Immature natural killer cell (primary cell): ENCODE data around the gene CEBPA. TPM values are rescaled to one million over a fixed set of nuclear protein-coding genes. Genes with fewer than 3 reads are reported as not detected.
"Not testable (repeated sequence)": the region's sequence is repeated elsewhere in the genome, so short reads cannot be mapped to it uniquely, and the experiment has no call there.

Experiments used
- DNase-seq, 3 donors: peaks; one replicate each; pipeline ENCODE4 v3.0.0; 2022; ENCODE audit warnings: mixed read lengths in 1 of 3
- H3K27ac Mint-ChIP-seq, 6 donors: one replicate each; pipeline ENCODE4 v1.8.0; 2020; ENCODE audit warnings: mixed read lengths in 6 of 6, mild to moderate bottlenecking in 5 of 6, inconsistent platforms in 4 of 6, moderate library complexity in 3 of 6
- H3K27me3 Mint-ChIP-seq, 3 donors: one replicate each; pipeline ENCODE4 v1.8.0; 2020 to 2021; ENCODE audit warnings: low read depth in 3 of 3, mild to moderate bottlenecking in 3 of 3, mixed read lengths in 3 of 3, moderate library complexity in 3 of 3, inconsistent platforms in 1 of 3
- H3K36me3 Mint-ChIP-seq, 3 donors: one replicate each; pipeline ENCODE4 v1.8.0; 2020; ENCODE audit warnings: mixed read lengths in 3 of 3, inconsistent platforms in 2 of 3, mild to moderate bottlenecking in 2 of 3
- H3K4me1 Mint-ChIP-seq, 2 donors: one replicate each; pipeline ENCODE4 v1.8.0; 2020; ENCODE audit warnings: inconsistent platforms in 2 of 2, mild to moderate bottlenecking in 2 of 2, mixed read lengths in 2 of 2, moderate library complexity in 1 of 2
- H3K4me3 Mint-ChIP-seq, 5 donors: one replicate each; pipeline ENCODE4 v1.8.0; 2020; ENCODE audit warnings: mild to moderate bottlenecking in 5 of 5, mixed read lengths in 5 of 5, inconsistent platforms in 3 of 5, moderate library complexity in 3 of 5
- H3K9me3 Mint-ChIP-seq, 6 donors: one replicate each; pipeline ENCODE4 v1.8.0; 2020; ENCODE audit warnings: mild to moderate bottlenecking in 6 of 6, mixed read lengths in 6 of 6, inconsistent platforms in 4 of 6, moderate library complexity in 3 of 6
- polyA plus RNA-seq, 3 donors: library from polyadenylated mRNA; unstranded; fragments of 300-500 nt; fragmentation: Illumina TruSeq; gene quantifications; one replicate each; pipeline ENCODE4 v1.2.3, GENCODE V29; 2021

CEBPA gene
- polyA plus RNA-seq, 3 donors from 2014 or later, result 2.7 to 5.3 (median 3.9) TPM

DNA sequence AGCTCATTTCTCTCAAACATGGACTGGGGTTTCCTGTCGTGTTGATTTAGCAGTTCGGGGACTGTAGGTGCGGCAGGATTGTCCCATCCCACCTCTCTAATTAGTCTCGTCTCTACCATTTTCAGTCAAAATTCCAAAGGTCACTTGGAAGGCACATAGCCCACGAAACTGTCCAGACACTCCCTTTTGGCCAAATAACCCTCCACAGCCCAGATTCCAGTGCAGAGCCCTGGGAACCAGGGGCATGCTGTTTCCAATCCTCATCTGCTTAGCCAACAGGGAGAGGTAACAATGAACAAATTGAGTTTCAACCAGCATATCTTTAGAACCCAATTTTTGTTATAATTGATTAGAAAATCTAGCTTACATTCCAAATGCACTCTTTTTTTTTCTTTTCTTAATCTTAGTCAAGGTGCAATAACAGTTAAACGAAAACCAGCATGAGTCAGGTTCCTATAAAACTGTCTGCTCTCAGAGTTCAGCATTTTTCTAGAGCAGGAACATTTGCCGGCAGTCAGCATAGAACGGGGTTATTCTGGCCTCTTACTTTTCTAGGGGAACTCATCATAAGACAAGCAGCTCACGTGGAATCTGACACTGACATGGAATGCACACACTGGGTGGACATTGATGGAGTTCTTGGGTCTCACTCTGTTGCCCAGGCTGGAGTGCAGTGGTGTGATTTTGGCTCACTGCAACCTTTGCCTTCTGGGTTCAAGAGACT lies 14.4 kb upstream of the CEBPA start:
- no peak for DNase-seq
- H3K36me3 Mint-ChIP-seq, result peaks cover 0 to 4% (median 0%) of the 10 kb centered on the region in 3 donors
- no peaks in the 10 kb centered on the region for H3K4me1 Mint-ChIP-seq
- H3K27ac Mint-ChIP-seq, result no peak overlapping the region
- no peak overlapping the region for H3K4me3 Mint-ChIP-seq
- peaks cover 0 to 2% (median 0%) of the 10 kb centered on the region in 6 donors for H3K9me3 Mint-ChIP-seq
- H3K27me3 Mint-ChIP-seq, result peaks cover 2 to 13% (median 4%) of the 10 kb centered on the region in 3 donors

GRCh38 chr19:33312808-33313207 lies 10.5 kb upstream of the CEBPA start:
- H3K36me3 Mint-ChIP-seq, result not testable (repeated sequence)

GRCh38 chr19:33312065-33312464 lies 9.7 kb upstream of the CEBPA start:
- Mint-ChIP-seq H3K27ac (no peak overlapping the region), H3K27me3 (peaks cover 4 to 17% (median 10%) of the 10 kb centered on the region in 3 donors), H3K9me3 (no peaks in the 10 kb centered on the region), H3K36me3 (no peaks in the 10 kb centered on the region), H3K4me1 (no peaks in the 10 kb centered on the region), H3K4me3 (no peak overlapping the region)
- DNase-seq, result no peak

More at GRCh38 chr19:33312808-33313207, 10.5 kb upstream of the CEBPA start:
- not testable (repeated sequence) for H3K27ac Mint-ChIP-seq, H3K4me3 Mint-ChIP-seq, DNase-seq, H3K9me3 Mint-ChIP-seq, H3K4me1 Mint-ChIP-seq
- peaks cover 4 to 17% (median 10%) of the 10 kb centered on the region in 3 donors for H3K27me3 Mint-ChIP-seq

DNA sequence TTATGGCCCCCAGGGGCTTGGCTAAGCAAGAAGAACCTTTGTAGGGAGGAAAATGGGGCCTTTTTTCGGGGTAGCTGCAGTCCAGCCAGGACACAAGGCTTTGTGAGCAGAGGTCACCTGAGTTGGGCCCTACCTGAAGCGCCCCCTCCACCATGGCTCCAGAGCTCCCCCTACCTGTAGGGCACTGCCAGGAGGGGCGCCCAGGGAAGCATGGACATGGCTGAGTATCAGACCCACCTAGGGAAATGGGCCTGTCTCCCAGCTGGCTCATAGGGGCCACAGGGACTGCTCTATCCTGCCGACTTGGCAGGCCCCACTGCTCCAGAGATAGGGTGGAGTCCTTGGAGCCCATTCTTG lies 9.0 kb upstream of the CEBPA start:
- H3K4me3 Mint-ChIP-seq, result no peak overlapping the region

GRCh38 chr19:33310606-33311325 lies 8.4 kb upstream of the CEBPA start:
- Mint-ChIP-seq H3K27me3 (peaks cover 2 to 15% (median 8%) of the 10 kb centered on the region in 3 donors), H3K4me3 (no peak overlapping the region), H3K4me1 (no peaks in the 10 kb centered on the region), H3K36me3 (no peaks in the 10 kb centered on the region), H3K27ac (no peak overlapping the region), H3K9me3 (no peaks in the 10 kb centered on the region)
- no peak for DNase-seq

More for the DNA sequence above, 9.0 kb upstream of the CEBPA start:
- no peak for DNase-seq
- no peaks in the 10 kb centered on the region for H3K4me1 Mint-ChIP-seq
- peaks cover 3 to 15% (median 8%) of the 10 kb centered on the region in 3 donors for H3K27me3 Mint-ChIP-seq
- no peaks in the 10 kb centered on the region for H3K9me3 Mint-ChIP-seq
- H3K36me3 Mint-ChIP-seq, result no peaks in the 10 kb centered on the region
- H3K27ac Mint-ChIP-seq, result no peak overlapping the region

DNA sequence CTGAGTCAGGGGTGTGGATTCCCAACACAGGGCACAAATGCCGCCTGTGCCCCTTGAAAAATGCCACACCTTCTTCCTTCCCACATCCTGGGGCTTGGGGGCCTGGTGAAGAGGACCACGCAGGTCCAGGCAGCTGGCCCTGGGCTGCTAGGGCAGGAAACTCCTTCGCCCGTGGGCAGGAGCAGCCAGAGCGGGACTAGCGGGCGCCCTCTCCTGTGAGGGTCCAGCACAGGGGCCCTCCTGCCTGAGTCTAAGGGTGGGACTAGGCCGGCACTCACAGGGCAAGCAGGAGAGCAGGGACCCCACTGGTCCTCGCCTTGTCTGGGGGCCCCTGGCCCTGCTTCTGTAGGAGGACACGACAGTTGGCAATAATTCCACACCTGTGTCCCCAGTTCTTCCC lies 7.5 kb upstream of the CEBPA start:
- H3K4me3 Mint-ChIP-seq, result no peak overlapping the region
- peaks cover 7 to 20% (median 8%) of the 10 kb centered on the region in 3 donors for H3K27me3 Mint-ChIP-seq
- no peaks in the 10 kb centered on the region for H3K4me1 Mint-ChIP-seq
- H3K27ac Mint-ChIP-seq, result no peak overlapping the region
- no peak for DNase-seq
- no peaks in the 10 kb centered on the region for H3K9me3 Mint-ChIP-seq
- no peaks in the 10 kb centered on the region for H3K36me3 Mint-ChIP-seq

DNA sequence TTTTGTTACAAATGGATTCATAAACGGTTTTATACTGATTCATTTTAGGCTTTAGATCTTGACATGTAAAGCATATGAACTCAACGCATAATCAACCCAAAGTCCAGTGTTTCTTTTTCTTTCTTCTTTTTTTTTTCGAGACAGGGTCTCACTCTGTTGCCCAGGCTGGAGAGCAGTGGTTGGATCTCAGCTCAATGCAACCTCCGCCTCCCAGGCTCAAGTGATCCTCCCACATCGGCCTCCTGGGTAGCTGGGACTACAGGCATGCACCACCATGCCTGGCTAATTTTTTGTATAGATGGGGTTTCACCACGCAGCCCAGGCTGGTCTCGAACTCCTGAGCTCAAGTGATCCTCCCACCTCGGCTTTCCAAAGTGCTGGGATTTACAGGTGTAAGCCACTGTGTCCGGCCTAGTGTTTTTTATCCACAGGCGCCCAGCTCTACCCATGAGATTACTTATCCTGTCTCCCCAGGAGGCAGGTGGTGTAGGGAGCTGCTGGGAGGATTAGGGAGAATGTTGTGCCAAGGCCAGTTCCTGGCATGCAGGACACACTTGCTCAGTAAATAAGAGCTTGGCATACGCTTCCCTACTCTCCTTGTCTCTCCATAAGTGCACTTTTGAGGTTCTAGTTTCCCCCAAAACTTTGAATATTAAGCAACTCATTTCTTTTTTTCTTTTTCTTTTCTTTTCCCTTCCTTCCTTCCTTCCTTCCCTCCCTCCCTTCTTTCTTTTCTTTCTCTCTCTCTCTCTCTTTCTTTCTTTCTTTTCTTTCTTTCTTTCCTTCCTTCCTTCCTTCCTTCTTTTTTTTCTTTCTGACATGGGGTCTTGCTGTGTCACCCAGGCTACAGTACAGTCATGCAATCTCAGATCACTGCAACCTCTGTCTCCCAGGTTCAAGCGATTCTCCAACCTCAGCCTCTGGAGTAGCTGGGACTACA lies 4.8 kb upstream of the CEBPA start:
- Mint-ChIP-seq H3K9me3 (no peaks in the 10 kb centered on the region), H3K27ac (no peak overlapping the region), H3K4me1 (peaks cover 0 to 2% of the 10 kb centered on the region in 2 donors), H3K36me3 (no peaks in the 10 kb centered on the region), H3K27me3 (peaks cover 6 to 13% (median 7%) of the 10 kb centered on the region in 3 donors), H3K4me3 (no peak overlapping the region)
- DNase-seq, result no peak

GRCh38 chr19:33306191-33306590 lies 3.9 kb upstream of the CEBPA start:
- Mint-ChIP-seq H3K27ac (no peak overlapping the region), H3K4me3 (no peak overlapping the region), H3K9me3 (no peaks in the 10 kb centered on the region), H3K4me1 (peaks cover 0 to 3% of the 10 kb centered on the region in 2 donors), H3K27me3 (peaks cover 6 to 11% (median 7%) of the 10 kb centered on the region in 3 donors), H3K36me3 (no peaks in the 10 kb centered on the region)
- no peak for DNase-seq

DNA sequence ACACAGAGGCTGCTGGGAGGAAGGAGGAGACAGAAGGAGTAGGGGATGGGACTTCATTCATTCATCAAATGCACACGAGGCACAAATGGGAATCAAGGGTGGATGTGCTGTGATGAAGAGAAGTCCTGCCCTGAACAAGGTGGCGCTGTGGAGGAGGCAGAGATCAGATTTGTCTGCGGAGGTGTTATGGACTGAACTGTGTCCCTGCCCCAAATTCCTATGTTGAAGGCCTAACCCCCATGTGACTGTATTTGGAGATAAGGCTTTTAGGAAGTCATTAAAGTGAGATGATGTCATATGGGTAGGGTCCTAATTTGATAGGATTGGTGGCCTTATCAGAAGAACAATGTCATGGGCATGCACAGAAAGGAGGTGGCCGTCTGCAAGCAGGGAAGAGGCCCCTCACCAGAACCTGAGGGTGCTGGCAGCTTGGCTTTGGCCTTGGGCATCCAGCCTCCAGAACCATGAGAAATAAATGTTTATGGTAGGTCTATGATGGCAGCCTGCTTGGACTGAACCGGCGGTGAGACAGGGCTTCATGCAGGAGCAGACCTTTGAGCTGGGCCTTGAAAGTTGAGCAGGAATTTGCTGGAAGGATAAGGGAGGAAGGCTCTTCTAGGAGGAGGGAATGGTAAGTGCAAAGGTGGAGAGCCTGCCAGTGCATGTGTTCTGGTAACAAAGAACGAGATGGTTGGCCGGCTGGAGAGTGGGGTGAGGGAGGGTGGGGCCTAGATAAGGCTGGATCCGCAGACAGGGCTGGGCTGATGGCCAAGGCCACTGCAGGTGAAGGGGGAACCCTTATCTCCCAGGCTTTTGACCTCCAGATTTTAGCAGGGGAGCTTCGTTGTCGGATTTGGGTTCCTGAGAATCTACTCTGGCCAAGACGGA lies 2.7 kb upstream of the CEBPA start:
- Mint-ChIP-seq H3K27me3 (peaks cover 1 to 7% (median 6%) of the 10 kb centered on the region in 3 donors), H3K4me1 (peaks cover 0 to 6% of the 10 kb centered on the region in 2 donors), H3K27ac (no peak overlapping the region), H3K4me3 (peak overlapping the region in 3 of 5 donors; percentile 5 to 48 (median 16)), H3K36me3 (no peaks in the 10 kb centered on the region), H3K9me3 (no peaks in the 10 kb centered on the region)
- no peak for DNase-seq

DNA sequence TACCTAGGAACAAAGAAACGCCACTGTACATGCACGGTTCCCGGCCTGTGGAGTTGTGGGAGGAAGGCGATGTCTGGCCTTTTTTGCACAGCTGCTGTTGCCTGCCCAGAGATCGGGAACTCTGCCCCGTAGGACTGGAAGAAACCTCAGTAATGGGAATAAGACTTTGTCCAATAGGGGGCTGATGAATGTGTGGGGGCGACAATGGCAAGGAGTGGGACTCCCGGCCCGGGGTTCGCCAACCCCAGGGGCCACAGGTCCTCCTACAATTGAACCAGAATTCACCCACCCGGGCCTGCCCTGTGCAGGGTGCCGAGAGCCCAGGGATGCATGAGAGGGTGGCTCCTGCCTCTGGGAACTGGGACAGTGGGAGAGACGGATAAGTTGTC lies 2.0 kb upstream of the CEBPA start:
- H3K4me3 Mint-ChIP-seq, result peak overlapping the region in 4 of 5 donors; percentile 51 to 76 (median 56)
- H3K9me3 Mint-ChIP-seq, result no peaks in the 10 kb centered on the region
- no peak for DNase-seq

DNA sequence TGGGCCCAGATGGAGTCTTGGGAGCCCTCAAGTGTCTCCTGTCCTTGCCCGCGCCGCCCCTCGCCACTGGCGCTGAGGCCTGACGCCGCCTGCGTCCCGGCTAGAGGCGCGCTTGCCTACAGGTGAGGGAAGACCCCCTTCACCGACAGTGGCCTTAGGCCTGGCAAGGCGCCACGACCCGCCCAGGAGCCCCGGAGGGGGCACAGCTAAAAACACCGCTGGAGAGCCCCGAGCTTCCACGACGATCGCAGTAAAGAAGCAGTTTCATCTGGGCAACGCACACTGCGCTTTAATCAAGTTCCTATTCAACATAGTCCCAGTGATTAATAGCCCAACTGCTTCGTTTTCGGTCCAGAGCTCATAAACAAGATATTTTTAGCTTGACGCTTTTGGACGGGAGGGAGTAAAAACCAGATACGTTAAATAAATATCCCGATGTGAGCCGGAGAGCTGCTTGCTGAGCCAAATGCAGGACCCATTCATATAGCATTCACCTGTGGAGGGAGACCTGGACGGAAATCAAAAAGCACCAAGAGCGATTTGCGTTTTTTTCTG lies 1.5 kb upstream of the CEBPA start:
- Mint-ChIP-seq H3K4me3 (peak overlapping the region; percentile 33 to 76 (median 53)), H3K36me3 (no peaks in the 10 kb centered on the region), H3K9me3 (no peaks in the 10 kb centered on the region), H3K27me3 (peaks cover 1 to 13% (median 6%) of the 10 kb centered on the region in 3 donors), H3K4me1 (peaks cover 0 to 6% of the 10 kb centered on the region in 2 donors), H3K27ac (no peak overlapping the region)
- DNase-seq, result no peak

More for the DNA sequence above, 2.0 kb upstream of the CEBPA start:
- Mint-ChIP-seq H3K4me1 (peaks cover 0 to 6% of the 10 kb centered on the region in 2 donors), H3K36me3 (no peaks in the 10 kb centered on the region), H3K27me3 (peaks cover 1 to 9% (median 6%) of the 10 kb centered on the region in 3 donors), H3K27ac (no peak overlapping the region)

GRCh38 chr19:33302974-33303790 lies 848 bp upstream of the CEBPA start:
- peak in 2 of 3 donors; percentile 33 to 44 for DNase-seq
- Mint-ChIP-seq H3K36me3 (no peaks in the 10 kb centered on the region), H3K27ac (no peak overlapping the region), H3K27me3 (peaks cover 0 to 13% (median 6%) of the 10 kb centered on the region in 3 donors), H3K4me3 (peak overlapping the region; percentile 60 to 77 (median 71)), H3K4me1 (peaks cover 0 to 6% of the 10 kb centered on the region in 2 donors), H3K9me3 (no peaks in the 10 kb centered on the region)
